HepG2 (cell line): ENCODE data around the gene COQ5. TPM values are rescaled to one million over a fixed set of nuclear protein-coding genes. Genes with fewer than 3 reads are reported as not detected.
A peak's percentile ranks its signal among the peaks of the same experiment; 100 is the strongest.

Experiments
- ARID4A ChIP-seq: sonication (generic); formaldehyde crosslinking; IDR thresholded peaks from 2 replicates; pipeline ENCODE4 v1.5.0; 2020; ENCODE audit warnings: mild to moderate bottlenecking, missing genetic modification reagents, borderline replicate concordance
- BRCA1 ChIP-seq: sonication (generic); formaldehyde crosslinking; IDR thresholded peaks from 2 replicates; pipeline ENCODE4 v1.4.0; 2020; ENCODE audit warnings: missing genetic modification reagents
- ELF3 ChIP-seq: IDR thresholded peaks from 2 replicates; pipeline ENCODE4 v1.6.1; 2016; ENCODE audit warnings: missing genetic modification reagents, missing compliant biosample characterization
- ETV5 ChIP-seq: IDR thresholded peaks from 2 replicates; pipeline ENCODE4 v1.6.1; 2018; ENCODE audit warnings: missing biosample characterization, missing genetic modification reagents, inconsistent platforms, borderline replicate concordance
- KAT7 ChIP-seq: IDR thresholded peaks from 2 replicates; pipeline ENCODE4 v1.6.1; 2018; ENCODE audit warnings: borderline replicate concordance, missing compliant biosample characterization
- PCBP1 ChIP-seq: fragments of 200-400 bp; formaldehyde crosslinking; IDR thresholded peaks from 2 replicates; pipeline ENCODE4 v1.6.1; 2017; ENCODE audit warnings: mild to moderate bottlenecking, low read depth, low read length, borderline replicate concordance
- PHF5A ChIP-seq: IDR thresholded peaks from one replicate; pipeline ENCODE4 v1.6.1; 2018; ENCODE audit warnings: low read depth, missing genetic modification reagents; ENCODE audit not compliant: unreplicated experiment
- RBM39 ChIP-seq: fragments of 200-400 bp; formaldehyde crosslinking; IDR thresholded peaks from one replicate; pipeline ENCODE4 v1.6.1; 2018; ENCODE audit warnings: antibody characterized with exemption, mild to moderate bottlenecking, low read depth, low read length; ENCODE audit not compliant: poor library complexity, severe bottlenecking
- RORA ChIP-seq: sonication (generic); formaldehyde crosslinking; IDR thresholded peaks from 2 replicates; pipeline ENCODE4 v1.5.0; 2020; ENCODE audit warnings: mild to moderate bottlenecking, missing genetic modification reagents, moderate library complexity
- SRY ChIP-seq: sonication (generic); formaldehyde crosslinking; IDR thresholded peaks from 2 replicates; pipeline ENCODE4 v1.8.0; 2022; ENCODE audit warnings: mild to moderate bottlenecking, missing genetic modification reagents
- YEATS2 ChIP-seq: sonication (generic); formaldehyde crosslinking; IDR thresholded peaks from 2 replicates; pipeline ENCODE4 v1.4.0; 2020; ENCODE audit warnings: missing genetic modification reagents, borderline replicate concordance
- YEATS4 ChIP-seq: sonication (generic); formaldehyde crosslinking; IDR thresholded peaks from 2 replicates; pipeline ENCODE4 v1.4.0; 2020; ENCODE audit warnings: missing genetic modification reagents, borderline replicate concordance
- ZBTB3 ChIP-seq: sonication (generic); formaldehyde crosslinking; IDR thresholded peaks from 2 replicates; pipeline ENCODE4 v1.4.0; 2020; ENCODE audit warnings: low read depth, mild to moderate bottlenecking, moderate library complexity, missing genetic modification reagents, borderline replicate concordance
- ZNF136 ChIP-seq: sonication (generic); formaldehyde crosslinking; IDR thresholded peaks from 2 replicates; pipeline ENCODE4 v1.8.1; 2022; ENCODE audit warnings: low read depth, mild to moderate bottlenecking, moderate library complexity, missing genetic modification reagents
- ZNF160 ChIP-seq: sonication (generic); formaldehyde crosslinking; IDR thresholded peaks from 2 replicates; pipeline ENCODE4 v1.8.0; 2022; ENCODE audit warnings: mild to moderate bottlenecking, inconsistent platforms, missing genetic modification reagents
- ZNF607 ChIP-seq: sonication (generic); formaldehyde crosslinking; IDR thresholded peaks from 2 replicates; pipeline ENCODE4 v1.5.1; 2020; ENCODE audit warnings: missing genetic modification reagents, mild to moderate bottlenecking, borderline replicate concordance
- ZNF773 ChIP-seq: sonication (generic); formaldehyde crosslinking; IDR thresholded peaks from 2 replicates; pipeline ENCODE4 v1.4.0; 2020; ENCODE audit warnings: missing genetic modification reagents, borderline replicate concordance
- ZNF800 ChIP-seq: sonication (generic); formaldehyde crosslinking; IDR thresholded peaks from 2 replicates; pipeline ENCODE4 v1.4.0; 2020; ENCODE audit warnings: missing genetic modification reagents
- ZNF883 ChIP-seq: sonication (generic); formaldehyde crosslinking; IDR thresholded peaks from 2 replicates; pipeline ENCODE4 v1.5.1; 2020; ENCODE audit warnings: mild to moderate bottlenecking, missing genetic modification reagents; ENCODE audit errors: not compliant biosample characterization
- polyA plus RNA-seq, 8 experiments: library from polyadenylated mRNA; depleted of rRNA in 3 of 8; stranded (reverse) in 7 of 8; unstranded in 1 of 8; fragments of >200 nt; fragmentation: Illumina TruSeq in 4 of 8; extraction: Trizol in 4 of 8; gene quantifications; 2 replicates each; pipeline versions ENCODE4 v1.2.1 to v1.2.3, GENCODE V29; 2011 to 2016; ENCODE audit warnings: low read depth in 4 of 8, missing spikeins in 1 of 8, mixed read lengths in 1 of 8; ENCODE audit not compliant: insufficient read depth in 1 of 8
- total RNA-seq, 5 experiments: library from RNA; depleted of rRNA; stranded (reverse); fragments of >200 nt; fragmentation: Illumina TruSeq; extraction: Trizol; gene quantifications; 2 replicates each; pipeline ENCODE4 v1.2.3, GENCODE V29; 2016; ENCODE audit warnings: low read depth in 1 of 5
- TF ChIP-seq, protein P1 (sequence below): sonication (generic); formaldehyde crosslinking; IDR thresholded peaks from 2 replicates; pipeline ENCODE4 v1.5.1; 2020; ENCODE audit warnings: missing genetic modification reagents, mild to moderate bottlenecking, borderline replicate concordance

Gene COQ5
- total and polyA plus RNA-seq, 2 of the 13 experiments (the other 11 are each of a cell fraction or from before 2014, with no cell fraction given): 36.4 to 41.5 TPM

GRCh38 chr12:120534203-120534702 lies 5.3 kb upstream of the COQ5 start, which contains the start of gene RNF10 (continued):
- TF ChIP-seq ARID4A: peak; percentile 84
- no peak for TF ChIP-seq ETV5 (CRISPR knock-in tag)
- TF ChIP-seq ZNF160 (CRISPR knock-in tag): no peak
- no peak for TF ChIP-seq ZNF800 (CRISPR knock-in tag)
- 0 out of 2 replicates have a peak, but pooled peaks have one; percentile 58 for TF ChIP-seq ZNF607 (CRISPR knock-in tag)
- 0 out of 2 replicates have a peak, but pooled peaks have one; percentile 32 for TF ChIP-seq ELF3 (CRISPR knock-in tag)
- TF ChIP-seq BRCA1 (CRISPR knock-in tag): 0 out of 2 replicates have a peak, but pooled peaks have one; percentile 15
- peak; percentile 69 for TF ChIP-seq YEATS4 (CRISPR knock-in tag)
- no peak for TF ChIP-seq RORA (CRISPR knock-in tag)
- 0 out of 2 replicates have a peak, but pooled peaks have one; percentile 28 for TF ChIP-seq YEATS2 (CRISPR knock-in tag)
- peak; percentile 73; the same call in 1 of the 2 replicates for TF ChIP-seq KAT7
- TF ChIP-seq ZBTB3 (CRISPR knock-in tag): peak; percentile 66; the same call in 1 of the 2 replicates
- TF ChIP-seq SRY (CRISPR knock-in tag): no peak; the same call in 1 of the 2 replicates
- TF ChIP-seq, protein P1, sequence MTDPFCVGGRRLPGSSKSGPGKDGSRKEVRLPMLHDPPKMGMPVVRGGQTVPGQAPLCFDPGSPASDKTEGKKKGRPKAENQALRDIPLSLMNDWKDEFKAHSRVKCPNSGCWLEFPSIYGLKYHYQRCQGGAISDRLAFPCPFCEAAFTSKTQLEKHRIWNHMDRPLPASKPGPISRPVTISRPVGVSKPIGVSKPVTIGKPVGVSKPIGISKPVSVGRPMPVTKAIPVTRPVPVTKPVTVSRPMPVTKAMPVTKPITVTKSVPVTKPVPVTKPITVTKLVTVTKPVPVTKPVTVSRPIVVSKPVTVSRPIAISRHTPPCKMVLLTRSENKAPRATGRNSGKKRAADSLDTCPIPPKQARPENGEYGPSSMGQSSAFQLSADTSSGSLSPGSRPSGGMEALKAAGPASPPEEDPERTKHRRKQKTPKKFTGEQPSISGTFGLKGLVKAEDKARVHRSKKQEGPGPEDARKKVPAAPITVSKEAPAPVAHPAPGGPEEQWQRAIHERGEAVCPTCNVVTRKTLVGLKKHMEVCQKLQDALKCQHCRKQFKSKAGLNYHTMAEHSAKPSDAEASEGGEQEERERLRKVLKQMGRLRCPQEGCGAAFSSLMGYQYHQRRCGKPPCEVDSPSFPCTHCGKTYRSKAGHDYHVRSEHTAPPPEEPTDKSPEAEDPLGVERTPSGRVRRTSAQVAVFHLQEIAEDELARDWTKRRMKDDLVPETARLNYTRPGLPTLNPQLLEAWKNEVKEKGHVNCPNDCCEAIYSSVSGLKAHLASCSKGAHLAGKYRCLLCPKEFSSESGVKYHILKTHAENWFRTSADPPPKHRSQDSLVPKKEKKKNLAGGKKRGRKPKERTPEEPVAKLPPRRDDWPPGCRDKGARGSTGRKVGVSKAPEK (CRISPR knock-in tag): no peak
- peak; percentile 41; the same call in 1 of the 2 replicates for TF ChIP-seq ZNF773 (CRISPR knock-in tag)
- TF ChIP-seq PCBP1: no peak
- no peak for TF ChIP-seq PHF5A
- TF ChIP-seq ZNF883 (CRISPR knock-in tag): no peak
- TF ChIP-seq ZNF136 (CRISPR knock-in tag): no peak
- no peak for TF ChIP-seq RBM39
